GM19395 (cell line): ENCODE measurements around the gene IFNG.

Experiments
- ATAC-seq: cut with Tn5 transposase; IDR thresholded peaks from one replicate; pipeline ENCODE4 v1.9.1; 2021; ENCODE audit warnings: mild to moderate bottlenecking, moderate library complexity; ENCODE audit not compliant: unreplicated experiment

The IFNG gene

DNA sequence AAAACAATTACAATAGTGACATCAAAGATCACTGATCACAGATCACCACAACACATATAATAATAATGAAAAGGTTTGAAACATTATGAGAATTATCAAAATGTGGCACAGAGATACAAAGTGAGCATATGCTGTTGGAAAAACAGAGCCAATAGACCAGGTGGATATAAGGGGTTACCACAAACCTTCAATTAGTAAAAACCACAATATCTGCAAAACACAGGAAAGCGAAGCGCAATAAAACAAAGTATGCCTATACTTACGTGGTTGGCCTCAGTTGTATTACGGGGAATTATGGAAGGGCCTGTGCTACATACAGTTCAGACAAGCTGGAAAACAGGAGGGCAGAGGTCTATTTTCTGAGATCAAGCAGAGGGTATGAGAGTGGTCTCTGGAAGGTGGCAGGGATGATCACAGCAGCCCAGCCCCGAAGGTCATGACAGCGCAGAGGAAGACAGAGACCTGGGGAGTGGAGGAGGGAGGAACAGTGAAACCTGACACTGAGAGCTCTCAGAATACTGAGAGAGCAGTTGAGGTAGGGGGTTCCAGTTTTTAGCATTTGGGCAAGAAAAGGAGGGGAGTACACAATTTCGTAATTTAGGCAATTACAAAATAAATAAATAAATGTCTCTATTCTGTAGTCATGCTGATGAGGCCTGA, 41.3 kb downstream of the IFNG start:
- no peak for ATAC-seq

DNA sequence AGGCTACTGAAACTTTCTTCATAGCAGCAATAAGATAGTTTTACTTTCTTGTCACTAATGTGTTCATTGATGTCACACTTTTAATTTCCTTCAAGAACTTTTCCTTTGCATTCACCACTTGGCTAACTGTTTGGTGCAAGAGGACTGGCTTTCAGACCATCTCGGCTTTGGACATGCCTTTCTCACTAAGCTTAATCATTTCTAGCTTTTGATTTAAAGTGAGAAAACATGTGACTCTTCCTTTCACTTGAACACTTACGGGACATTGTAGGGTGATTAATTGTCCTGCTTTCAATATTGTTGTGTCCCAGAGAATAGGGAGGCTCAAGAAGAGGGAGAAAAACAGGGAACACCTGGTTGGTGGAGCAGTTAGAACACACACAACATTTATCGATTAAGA, 41.9 kb downstream of the IFNG start:
- no peak for ATAC-seq

DNA sequence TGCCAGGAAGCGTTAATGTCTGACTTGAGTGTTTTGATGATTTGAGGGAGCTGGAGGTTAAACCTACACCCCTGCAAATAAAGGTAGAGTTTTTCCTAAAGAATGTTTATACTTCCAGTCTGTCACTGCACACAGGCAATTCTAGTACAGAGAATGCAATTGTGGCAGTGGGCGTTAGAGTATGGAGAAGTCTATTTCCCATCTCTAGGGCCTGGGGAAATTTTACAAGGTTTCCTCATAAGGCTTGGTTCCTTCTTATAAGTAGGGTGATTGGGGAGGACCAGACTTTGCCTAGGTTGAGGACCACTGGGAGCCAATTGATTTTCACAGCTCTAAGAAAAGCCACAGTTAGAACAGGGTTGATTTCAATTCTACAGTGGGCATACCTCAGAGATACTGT, 44.3 kb downstream of the IFNG start:
- no peak for ATAC-seq

DNA sequence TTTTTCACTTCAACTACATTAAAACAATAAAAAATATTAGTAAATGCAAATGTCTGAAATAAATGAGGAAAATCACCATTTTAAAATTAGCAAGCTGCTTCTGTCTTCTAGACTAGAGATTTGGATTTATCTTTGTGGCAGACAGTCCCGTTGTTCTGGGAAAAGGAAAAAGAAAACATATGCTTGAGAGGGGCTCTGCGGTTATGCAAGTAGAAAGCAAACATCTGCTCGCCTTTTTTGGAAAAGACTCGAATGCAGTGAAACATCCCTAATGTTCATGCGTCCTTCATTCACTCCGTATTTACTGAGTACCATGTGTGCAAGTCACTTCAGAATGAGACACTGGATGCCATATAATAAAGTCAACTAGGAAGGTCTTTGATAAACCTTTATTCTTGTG, 44.9 kb downstream of the IFNG start:
- ATAC-seq = no peak

DNA sequence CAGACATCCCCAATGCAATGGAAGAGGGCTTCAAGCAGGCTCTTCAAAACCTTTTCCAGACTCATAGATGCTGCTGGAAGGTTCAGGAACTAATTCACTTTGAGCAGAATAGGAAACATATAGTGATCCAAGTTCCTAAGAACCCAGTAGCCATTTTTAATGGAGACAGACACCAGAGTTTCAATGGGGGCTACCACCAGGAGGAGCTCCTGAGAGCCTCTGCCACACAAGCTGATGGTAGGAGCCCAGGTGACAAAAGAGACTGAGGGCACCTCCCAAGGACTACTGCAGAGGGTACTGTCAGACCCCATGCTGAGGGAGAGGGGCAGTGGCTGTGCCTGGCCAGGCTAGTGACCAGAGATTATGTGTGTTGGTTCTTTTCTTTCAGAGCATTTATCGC, 45.9 kb downstream of the IFNG start:
- ATAC-seq = no peak

DNA sequence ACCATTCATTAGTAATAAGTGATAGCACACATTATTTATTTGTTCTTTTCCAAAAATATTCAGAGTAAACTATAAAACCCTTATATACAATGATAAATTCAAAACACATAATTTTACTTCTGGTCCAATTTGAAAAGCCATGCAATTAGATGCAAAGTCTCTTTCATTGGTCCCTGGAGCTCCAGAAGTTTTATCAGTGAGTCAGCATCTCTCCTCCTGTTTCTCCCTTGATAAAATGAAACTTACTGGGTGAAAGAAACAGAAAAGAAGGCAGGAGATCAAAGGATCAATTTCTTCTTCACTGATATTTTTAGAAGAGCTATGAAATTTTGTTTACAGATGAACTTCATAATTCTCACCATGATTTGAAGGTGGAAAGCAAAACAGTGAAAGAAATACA, 47.5 kb downstream of the IFNG start:
- ATAC-seq = no peak

DNA sequence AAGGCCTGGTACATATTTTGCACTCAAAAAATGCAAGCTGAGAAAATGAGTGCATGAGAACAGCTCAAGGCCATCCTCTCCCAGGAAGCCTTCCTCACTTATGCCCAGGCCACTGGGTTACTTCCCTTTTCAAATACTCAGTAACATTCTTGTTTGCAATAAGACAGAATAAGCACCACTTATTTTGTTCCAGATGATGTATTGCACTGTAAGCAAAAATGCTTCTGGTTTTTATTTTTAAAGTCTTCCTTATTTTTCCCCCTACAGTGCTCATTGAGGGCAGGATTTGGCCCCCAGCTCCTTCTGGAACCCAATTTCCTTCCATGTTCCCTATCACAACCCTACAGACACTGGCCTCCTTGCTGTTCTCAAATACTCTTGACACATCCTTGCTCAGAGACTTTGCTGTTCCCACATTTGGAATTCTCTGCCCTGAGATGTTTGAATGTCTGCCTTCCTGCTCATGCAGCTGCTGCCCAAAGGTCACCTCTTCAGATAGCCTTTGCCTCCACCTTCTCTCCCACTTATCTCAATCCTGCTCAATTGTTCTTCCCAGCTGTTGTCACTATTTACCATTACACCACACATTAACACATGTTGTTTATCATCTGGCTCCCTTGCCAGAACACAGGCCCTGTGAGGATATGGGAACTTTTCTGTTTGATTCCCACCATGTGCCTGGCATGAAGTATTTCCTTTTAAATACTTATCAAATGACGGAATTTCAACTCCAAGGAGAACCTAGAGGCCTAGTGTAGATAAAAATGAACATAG, 49.9 kb downstream of the IFNG start:
- no peak for ATAC-seq

DNA sequence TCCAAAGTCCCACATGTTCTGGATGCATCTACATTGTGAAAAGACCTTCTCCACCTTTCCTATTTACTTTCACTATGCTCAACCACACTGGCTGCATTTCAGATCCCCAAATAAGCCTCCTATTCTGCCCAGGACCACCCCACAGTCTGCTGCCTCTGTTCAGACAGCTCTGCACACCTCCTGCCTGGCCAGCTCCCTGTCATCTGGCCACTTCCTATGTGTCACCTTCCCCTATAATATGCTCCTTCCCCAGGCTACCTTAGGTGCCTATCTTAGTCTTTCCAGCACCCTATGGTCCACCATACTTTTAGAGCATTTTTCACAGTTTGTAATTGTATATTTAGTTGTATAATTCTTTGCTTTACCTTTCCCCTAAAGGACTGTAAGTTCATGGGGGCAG, 50.5 kb downstream of the IFNG start:
- ATAC-seq = no peak

DNA sequence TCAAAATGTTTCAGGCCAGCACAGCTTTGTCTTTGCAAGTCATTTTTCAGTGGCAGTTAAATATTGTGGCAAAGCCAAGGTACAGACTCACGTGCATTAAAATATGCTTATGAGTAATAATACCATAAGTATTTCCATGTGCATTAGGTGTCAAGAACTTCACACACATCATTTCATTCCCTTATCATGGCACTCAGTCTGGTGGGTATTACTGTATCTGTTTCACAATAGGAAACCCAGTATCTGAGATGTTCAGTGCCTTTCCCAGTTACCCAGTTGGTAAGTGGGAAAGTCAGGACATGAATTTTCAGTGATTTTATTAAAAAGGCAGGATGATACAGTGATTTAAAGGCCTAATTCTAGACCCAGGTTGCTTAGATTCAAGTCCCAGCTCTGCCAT, 52.9 kb downstream of the IFNG start:
- no peak for ATAC-seq

DNA sequence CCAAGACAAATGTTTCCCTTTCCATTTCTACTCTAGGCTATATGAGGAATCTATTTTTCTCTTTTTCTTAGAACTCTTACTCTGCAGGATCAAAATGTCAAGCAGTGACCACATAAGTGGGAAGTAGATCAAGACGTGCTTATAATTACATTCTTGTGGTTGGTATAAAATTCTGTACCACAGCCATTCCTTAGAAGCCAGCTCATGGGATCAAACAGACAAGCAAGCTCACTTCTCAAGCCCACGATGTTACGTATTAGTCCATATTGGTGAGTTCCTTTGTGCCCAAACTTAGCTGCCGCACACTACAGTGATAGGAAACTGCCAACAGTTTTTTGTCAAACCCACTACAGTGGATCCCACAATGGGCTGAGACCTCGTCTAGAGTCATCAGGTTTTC, 53.4 kb downstream of the IFNG start:
- ATAC-seq = no peak
